A549 (cell line): ENCODE measurements around the gene BLOC1S4.

Source experiments
- EP300 ChIP-seq, 2 experiments: fragments of >200 bp; sonication (Bioruptor Twin); formaldehyde crosslinking; IDR thresholded peaks; 2 replicates in 1 of 2; 3 replicates in 1 of 2; pipeline ENCODE4 v1.6.1; 2016 to 2017
- FOSL2 ChIP-seq, 2 experiments: fragments of 450-650 bp in 1 of 2; fragments of >200 bp in 1 of 2; sonication (Bioruptor Twin) in 1 of 2; formaldehyde crosslinking; IDR thresholded peaks; 2 replicates each; pipeline versions ENCODE4 v1.5.0 to v1.6.1; 2016 to 2020; ENCODE audit warnings: mild to moderate bottlenecking in 1 of 2, moderate library complexity in 1 of 2
- HDAC2 ChIP-seq: fragments of 200-600 bp; sonication (generic); IDR thresholded peaks from 2 replicates; pipeline ENCODE4 v1.6.1; 2016
- KDM1A ChIP-seq: fragments of 200-600 bp; sonication (generic); IDR thresholded peaks from 2 replicates; pipeline ENCODE4 v1.6.1; 2016; ENCODE audit warnings: low read depth, mild to moderate bottlenecking
- POLR2A ChIP-seq: IDR thresholded peaks from 2 replicates; pipeline ENCODE4 v1.6.1; 2012; ENCODE audit warnings: mild to moderate bottlenecking, low read length
- RAD21 ChIP-seq, 2 experiments: fragments of >200 bp in 1 of 2; sonication (Bioruptor Twin) in 1 of 2; formaldehyde crosslinking in 1 of 2; IDR thresholded peaks in 1 of 2; conservative IDR thresholded peaks in 1 of 2; 2 replicates in 1 of 2; 3 replicates in 1 of 2; pipeline ENCODE4 v1.6.1; 2012 to 2018; ENCODE audit warnings: inconsistent platforms in 1 of 2
- ZFP36 ChIP-seq: fragments of 450-650 bp; IDR thresholded peaks from 2 replicates; pipeline ENCODE4 v1.6.1; 2014; ENCODE audit warnings: borderline replicate concordance; ENCODE audit not compliant: partially characterized antibody
- ZSCAN20 ChIP-seq: fragments of 250-450 bp; sonication (Bioruptor Pico); IDR thresholded peaks from 2 replicates; pipeline ENCODE4 v1.8.0; 2022; ENCODE audit warnings: mild to moderate bottlenecking, moderate library complexity
- TF ChIP-seq, protein P1 (sequence below): fragments of >200 bp; sonication (Bioruptor Twin); formaldehyde crosslinking; IDR thresholded peaks from 3 replicates; pipeline ENCODE4 v1.5.1; 2016

DNA sequence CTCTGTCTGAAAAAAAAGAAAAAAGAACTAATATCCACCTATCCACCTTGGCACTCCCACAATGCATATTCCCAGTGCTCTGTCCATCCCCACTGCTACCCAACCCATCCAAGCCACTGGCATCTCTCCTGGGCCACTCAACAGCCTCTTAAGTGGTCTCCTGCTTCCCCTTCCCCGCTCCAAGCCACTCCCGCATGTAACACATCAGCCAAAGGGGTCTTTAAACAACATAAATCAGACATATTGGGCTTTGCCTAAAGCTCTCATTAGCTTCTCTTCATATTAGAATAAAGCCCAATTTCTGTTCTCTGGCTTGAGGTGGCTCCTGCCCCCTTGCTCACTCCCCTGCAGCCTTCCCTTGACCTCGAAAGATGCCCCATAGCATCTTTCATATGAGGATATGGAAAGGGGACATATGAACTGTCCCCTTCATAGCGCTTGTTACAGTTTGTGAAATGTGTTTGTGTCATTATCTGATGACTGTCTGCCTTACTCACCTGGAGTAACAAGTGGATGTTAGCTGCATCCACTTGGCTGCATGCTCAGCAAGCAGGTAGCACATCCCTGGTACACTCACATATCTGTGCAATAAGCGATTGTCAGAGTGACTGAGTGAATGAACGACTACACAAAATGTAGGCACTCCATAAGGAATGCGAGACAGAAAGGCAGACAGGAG lies 3.1 kb downstream of the BLOC1S4 start:
- TF ChIP-seq ZFP36 (no peak), EP300 (IDR thresholded peaks at IDR 0.05) (no peak), RAD21 (conservative IDR thresholded peaks at IDR 0.05 in 1 of 2, IDR thresholded peaks at IDR 0.05 in 1 of 2) (no peak), HDAC2 (no peak), FOSL2 (IDR thresholded peaks at IDR 0.05) (no peak), FOSL2 (CRISPR knock-in tag; IDR thresholded peaks at IDR 0.05) (no peak), ZSCAN20 (CRISPR knock-in tag) (no peak), POLR2A (no peak), KDM1A (no peak)
- TF ChIP-seq, protein P1, sequence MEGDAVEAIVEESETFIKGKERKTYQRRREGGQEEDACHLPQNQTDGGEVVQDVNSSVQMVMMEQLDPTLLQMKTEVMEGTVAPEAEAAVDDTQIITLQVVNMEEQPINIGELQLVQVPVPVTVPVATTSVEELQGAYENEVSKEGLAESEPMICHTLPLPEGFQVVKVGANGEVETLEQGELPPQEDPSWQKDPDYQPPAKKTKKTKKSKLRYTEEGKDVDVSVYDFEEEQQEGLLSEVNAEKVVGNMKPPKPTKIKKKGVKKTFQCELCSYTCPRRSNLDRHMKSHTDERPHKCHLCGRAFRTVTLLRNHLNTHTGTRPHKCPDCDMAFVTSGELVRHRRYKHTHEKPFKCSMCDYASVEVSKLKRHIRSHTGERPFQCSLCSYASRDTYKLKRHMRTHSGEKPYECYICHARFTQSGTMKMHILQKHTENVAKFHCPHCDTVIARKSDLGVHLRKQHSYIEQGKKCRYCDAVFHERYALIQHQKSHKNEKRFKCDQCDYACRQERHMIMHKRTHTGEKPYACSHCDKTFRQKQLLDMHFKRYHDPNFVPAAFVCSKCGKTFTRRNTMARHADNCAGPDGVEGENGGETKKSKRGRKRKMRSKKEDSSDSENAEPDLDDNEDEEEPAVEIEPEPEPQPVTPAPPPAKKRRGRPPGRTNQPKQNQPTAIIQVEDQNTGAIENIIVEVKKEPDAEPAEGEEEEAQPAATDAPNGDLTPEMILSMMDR: no peak
